Lung (tissue), 16 donors: ENCODE measurements around the gene RIC8A. TPM values are rescaled to one million over a fixed set of nuclear protein-coding genes. Genes with fewer than 3 reads are reported as not detected.
A peak's percentile ranks its signal among the peaks of the same experiment; 100 is the strongest.
"Not testable (repeated sequence)": the region's sequence is repeated elsewhere in the genome, so short reads cannot be mapped to it uniquely, and the experiment has no call there.

Experiments used
- ATAC-seq: fragments of 200-7000 bp; cut with Tn5 transposase; one replicate; pipeline ENCODE4 v1.9.1; 2020; ENCODE audit warnings: moderate number of reproducible peaks; ENCODE audit not compliant: insufficient read depth, low FRiP score
- DNase-seq, 3 donors: peaks; one replicate each; pipeline ENCODE4 v3.0.0-alpha.2; 2013 to 2017
- H3K27ac ChIP-seq, 2 donors: one replicate each; pipeline ENCODE4 v1.5.1; 2013; ENCODE audit warnings: mild to moderate bottlenecking in 2 of 2, moderate library complexity in 2 of 2, control low read depth in 1 of 2, inconsistent platforms in 1 of 2, low read depth in 1 of 2, low read length in 1 of 2
- H3K27me3 ChIP-seq, 3 donors: one replicate each; pipeline ENCODE4 v1.5.1; 2013; ENCODE audit warnings: low read length in 2 of 3; ENCODE audit not compliant: control insufficient read depth in 3 of 3, insufficient read depth in 3 of 3
- H3K36me3 ChIP-seq, 4 donors: one replicate each; pipeline ENCODE4 v1.5.1; 2013; ENCODE audit warnings: low read length in 4 of 4, mild to moderate bottlenecking in 1 of 4, moderate library complexity in 1 of 4; ENCODE audit not compliant: control insufficient read depth in 4 of 4, insufficient read depth in 4 of 4
- H3K4me1 ChIP-seq, 5 donors: one replicate each; pipeline ENCODE4 v1.5.1; 2013; ENCODE audit warnings: low read length in 5 of 5, mild to moderate bottlenecking in 2 of 5, moderate library complexity in 1 of 5; ENCODE audit not compliant: control insufficient read depth in 5 of 5, insufficient read depth in 5 of 5
- H3K4me3 ChIP-seq: one replicate; pipeline ENCODE4 v1.5.1; 2013; ENCODE audit warnings: mild to moderate bottlenecking, control low read depth, moderate library complexity
- H3K9ac ChIP-seq, 2 donors: one replicate each; pipeline ENCODE4 v1.5.1; 2013; ENCODE audit warnings: low read length in 2 of 2, control low read depth in 1 of 2; ENCODE audit not compliant: insufficient read depth in 1 of 2
- H3K9me3 ChIP-seq, 4 donors: one replicate each; pipeline ENCODE4 v1.5.1; 2013; ENCODE audit warnings: low read length in 3 of 4, mild to moderate bottlenecking in 1 of 4, moderate library complexity in 1 of 4; ENCODE audit not compliant: control insufficient read depth in 4 of 4, insufficient read depth in 3 of 4
- WGBS, 2 donors: extraction: QIAGEN DNeasy Blood & Tissue Kit; methylation state at CpG; one replicate each; pipeline ENCODE4 v1.1.7; 2013; 5-methylcytosine and 5-hydroxymethylcytosine counted together
- long read RNA-seq, 5 donors: transcript quantifications; one replicate each; lab custom pipeline, GENCODE V29; 2026
- polyA plus RNA-seq, 2 donors: library from polyadenylated mRNA; stranded (reverse); fragments of 200-250 nt; gene quantifications; one replicate each; pipeline ENCODE4 v1.2.1, GENCODE V29; 2013
- total RNA-seq, 2 donors: library from RNA; depleted of rRNA in 1 of 2; stranded (reverse); fragments of >200 nt in 1 of 2; gene quantifications; one replicate each; pipeline ENCODE4 v1.2.1, GENCODE V29; 2014 to 2021
- TF ChIP-seq, protein P1 (sequence below): IDR thresholded peaks from 2 replicates; pipeline ENCODE4 v1.5.1; 2012; ENCODE audit warnings: mild to moderate bottlenecking; ENCODE audit errors: control extremely low read depth, extremely low read depth
- donor health status: control.
- donor health status: control.
- donor health status: Bipolar disorder and iron deficiency.
- donor health status: healthy.
- donor health status: DM: yes; HTN: yes; CAD: no.

The RIC8A gene
- total RNA-seq (100 to 1,000 TPM; 104 to 122 TPM), polyA plus RNA-seq (10 to 100 TPM; 52.1 to 83.2 TPM)
- long read RNA-seq, donor 1, transcript RIC8A-203 (10 exons, 3,703 nt), result major isoform, 14 of 69 reads
- long read RNA-seq, donor 1, partial matches to known transcripts, result 51 of 69 reads
- long read RNA-seq, donor 1, other reads (novel, unspliced or antisense), result 0 of 69 reads
- long read RNA-seq, donor 2, partial matches to known transcripts, result 0 of 5 reads
- long read RNA-seq, donor 2, other reads (novel, unspliced or antisense), result 0 of 5 reads
- long read RNA-seq, donor 3, transcript RIC8A-203 (10 exons, 3,703 nt), result major isoform, 7 of 10 reads
- long read RNA-seq, donor 3, partial matches to known transcripts, result 0 of 10 reads
- long read RNA-seq, donor 3, other reads (novel, unspliced or antisense), result 0 of 10 reads
- long read RNA-seq, donor 4, transcript RIC8A-203 (10 exons, 3,703 nt), result major isoform, 7 of 8 reads
- long read RNA-seq, donor 4, partial matches to known transcripts, result 0 of 8 reads
- long read RNA-seq, donor 4, other reads (novel, unspliced or antisense), result 0 of 8 reads
- long read RNA-seq, donor 5, transcript RIC8A-203 (10 exons, 3,703 nt), result major isoform, 12 of 51 reads
- long read RNA-seq, donor 5, partial matches to known transcripts, result 36 of 51 reads
- long read RNA-seq, donor 5, other reads (novel, unspliced or antisense), result 0 of 51 reads

DNA sequence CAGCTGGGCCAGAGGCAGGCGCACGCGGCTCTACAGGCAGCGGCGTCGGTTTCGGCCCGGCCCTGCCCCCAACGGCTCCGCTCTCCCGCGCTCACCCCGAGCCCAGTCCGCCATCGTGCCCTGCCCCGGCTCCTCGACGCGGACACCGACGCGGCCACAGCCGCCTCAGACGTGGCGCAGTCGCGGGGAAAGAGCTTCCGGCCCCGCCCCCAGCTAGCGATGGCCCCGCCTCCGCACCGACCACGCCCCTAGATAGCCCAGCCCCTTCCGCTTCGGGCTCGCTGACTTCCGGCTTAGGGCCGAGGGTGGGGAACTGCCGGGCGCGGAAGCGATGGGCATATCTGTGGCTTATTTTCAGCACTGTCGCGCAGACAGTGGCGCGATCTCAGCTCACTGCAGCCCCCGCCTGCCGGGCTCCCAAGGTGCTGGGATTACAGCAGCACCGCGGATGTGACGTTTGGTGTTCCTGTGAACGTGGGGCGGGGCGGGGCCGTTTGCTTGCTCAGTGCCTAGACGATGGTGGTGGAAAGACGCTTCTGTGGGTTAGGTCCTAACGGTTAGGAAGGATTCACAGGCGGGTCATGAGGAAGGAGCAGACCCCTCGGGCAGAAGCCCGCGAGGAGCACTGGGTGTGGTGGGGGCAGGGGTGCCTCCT is at the start of gene RIC8A, which contains the start of gene BET1L:
Gene RIC8A, plus strand, starts transcription at position 501 of the 655 bp plus-strand sequence. CDS start 1,147 bp downstream, outside the sequence.
Gene BET1L, minus strand, starts transcription at position 192 of the 655 bp plus-strand sequence. Its CDS starts 78 bp downstream, at position 114.
- Histone ChIP-seq H3K4me1 (peaks cover 0 to 28% (median 20%) of the 10 kb centered on the region in 5 donors), H3K4me3 (peak within 1 kb of the TSS; percentile 86), H3K9ac (peak within 1 kb of the TSS; percentile 91 to 93), H3K36me3 (peaks cover 2 to 42% (median 40%) of the 10 kb centered on the region in 4 donors), H3K9me3 (no peaks in the 10 kb centered on the region), H3K27me3 (no peaks in the 10 kb centered on the region), H3K27ac (peak within 1 kb of the TSS; percentile 95 to 97)
- ATAC-seq (peak; percentile 94), DNase-seq (peak; percentile 97 to 99 (median 97))
- TF ChIP-seq, protein P1, sequence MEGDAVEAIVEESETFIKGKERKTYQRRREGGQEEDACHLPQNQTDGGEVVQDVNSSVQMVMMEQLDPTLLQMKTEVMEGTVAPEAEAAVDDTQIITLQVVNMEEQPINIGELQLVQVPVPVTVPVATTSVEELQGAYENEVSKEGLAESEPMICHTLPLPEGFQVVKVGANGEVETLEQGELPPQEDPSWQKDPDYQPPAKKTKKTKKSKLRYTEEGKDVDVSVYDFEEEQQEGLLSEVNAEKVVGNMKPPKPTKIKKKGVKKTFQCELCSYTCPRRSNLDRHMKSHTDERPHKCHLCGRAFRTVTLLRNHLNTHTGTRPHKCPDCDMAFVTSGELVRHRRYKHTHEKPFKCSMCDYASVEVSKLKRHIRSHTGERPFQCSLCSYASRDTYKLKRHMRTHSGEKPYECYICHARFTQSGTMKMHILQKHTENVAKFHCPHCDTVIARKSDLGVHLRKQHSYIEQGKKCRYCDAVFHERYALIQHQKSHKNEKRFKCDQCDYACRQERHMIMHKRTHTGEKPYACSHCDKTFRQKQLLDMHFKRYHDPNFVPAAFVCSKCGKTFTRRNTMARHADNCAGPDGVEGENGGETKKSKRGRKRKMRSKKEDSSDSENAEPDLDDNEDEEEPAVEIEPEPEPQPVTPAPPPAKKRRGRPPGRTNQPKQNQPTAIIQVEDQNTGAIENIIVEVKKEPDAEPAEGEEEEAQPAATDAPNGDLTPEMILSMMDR, result no peak
- WGBS, 2 donors, result 0 to 1% methylated on average over 62 to 63 of the region's 63 CpGs

GRCh38 chr11:180242-180641 is 27.3 kb upstream of the RIC8A start:
- ATAC-seq, H3K4me3 ChIP-seq, H3K27ac ChIP-seq, H3K4me1 ChIP-seq, H3K9me3 ChIP-seq, H3K27me3 ChIP-seq, H3K36me3 ChIP-seq, H3K9ac ChIP-seq, DNase-seq: not testable (repeated sequence)
- WGBS, 2 donors, result 0% methylated on average over 1 of the region's 13 CpGs; no CpG with 5 or more reads in 1 of the 2 donors

GRCh38 chr11:189200-189783 is 18.2 kb upstream of the RIC8A start:
- H3K36me3 ChIP-seq, DNase-seq, H3K9me3 ChIP-seq, H3K27me3 ChIP-seq, H3K27ac ChIP-seq, H3K9ac ChIP-seq, H3K4me1 ChIP-seq, H3K4me3 ChIP-seq, ATAC-seq: not testable (repeated sequence)
- WGBS, 2 donors, result 85 to 87% methylated on average over 33 to 40 of the region's 55 CpGs

GRCh38 chr11:189843-190311 is 17.6 kb upstream of the RIC8A start:
- 69 to 71% methylated on average over 6 to 10 of the region's 25 CpGs for WGBS, 2 donors
- H3K4me1 ChIP-seq, H3K9ac ChIP-seq, H3K27ac ChIP-seq, H3K9me3 ChIP-seq, DNase-seq, H3K27me3 ChIP-seq, H3K36me3 ChIP-seq, H3K4me3 ChIP-seq: not testable (repeated sequence)
- ATAC-seq, result peak; percentile 65

- H3K9me3 ChIP-seq, DNase-seq, H3K9ac ChIP-seq, H3K4me3 ChIP-seq, H3K27ac ChIP-seq, H3K27me3 ChIP-seq, H3K4me1 ChIP-seq, H3K36me3 ChIP-seq, ATAC-seq: not testable (repeated sequence)
- WGBS, 2 donors, result 77 to 82% methylated on average over 5 of the region's 5 CpGs
Observed at GRCh38 chr11:190546-190945, 17.0 kb upstream of the RIC8A start.

DNA sequence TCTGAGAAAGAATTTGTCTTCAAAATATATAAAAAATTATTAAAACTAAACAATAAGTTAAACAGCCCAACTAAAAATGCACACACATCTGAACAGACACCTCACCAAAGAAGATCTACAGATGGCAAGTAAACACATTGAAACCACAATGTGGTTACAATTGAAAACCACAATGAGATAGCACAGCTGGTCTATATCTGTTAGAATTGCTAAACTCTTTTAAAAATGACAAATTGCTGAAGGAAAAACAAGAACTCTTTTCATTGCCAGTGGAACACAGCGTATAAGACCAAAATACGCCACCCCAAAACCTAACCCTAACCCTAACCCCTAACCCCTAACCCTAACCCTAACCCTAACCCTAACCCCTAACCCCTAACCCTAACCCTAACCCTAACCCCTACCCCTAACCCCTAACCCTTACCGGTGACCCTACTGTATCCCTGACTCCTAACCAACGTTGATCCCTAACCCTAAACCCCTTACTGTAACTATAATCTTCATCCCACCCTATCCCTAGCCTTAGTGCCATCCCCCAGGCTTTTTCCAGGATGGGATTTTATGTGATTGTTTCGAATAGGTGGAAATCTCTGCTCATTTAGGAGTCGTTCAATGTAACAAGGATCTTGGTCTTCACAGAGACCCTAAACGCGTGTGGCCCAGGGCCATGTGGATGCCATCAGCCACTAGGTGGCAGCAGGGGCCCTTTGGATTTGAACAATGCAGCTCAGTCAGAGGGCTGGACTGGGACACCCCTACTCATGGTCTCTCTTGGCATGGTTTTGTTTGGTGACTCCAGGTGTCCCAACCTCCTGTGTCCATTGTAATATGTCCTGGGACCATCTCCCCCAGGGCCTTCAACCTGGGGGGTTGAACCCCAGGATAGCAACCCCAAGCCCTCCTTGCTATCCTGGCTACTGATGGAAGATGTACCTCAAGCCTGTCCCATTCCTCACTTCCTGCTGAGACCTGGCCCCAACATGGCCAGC is 15.7 kb upstream of the RIC8A start:
- not testable (repeated sequence) for H3K9me3 ChIP-seq, H3K9ac ChIP-seq, ATAC-seq, DNase-seq, H3K4me1 ChIP-seq, H3K27ac ChIP-seq, H3K4me3 ChIP-seq, H3K27me3 ChIP-seq, H3K36me3 ChIP-seq
- WGBS, 2 donors, result 32 to 47% methylated on average over 4 to 7 of the region's 8 CpGs
